NT2/D1 (cell line): ENCODE results near the gene NRXN3.
"Not testable (repeated sequence)": the region's sequence is repeated elsewhere in the genome, so short reads cannot be mapped to it uniquely, and the experiment has no call there.

Experiments used
- YY1 ChIP-seq: IDR thresholded peaks from 2 replicates; pipeline ENCODE4 v1.6.1; 2011; ENCODE audit not compliant: insufficient read length, insufficient read depth
- ZNF274 ChIP-seq: IDR thresholded peaks from 2 replicates; pipeline ENCODE4 v1.6.1; 2011; ENCODE audit warnings: mild to moderate bottlenecking, low read depth, low read length

GRCh38 chr14:79767721-79768120 lies 1597.5 kb downstream of the NRXN3 start:
- not testable (repeated sequence) for TF ChIP-seq YY1, ZNF274
